SK-N-SH (cell line): Measurements from ENCODE around the gene SND1. TPM values are rescaled to one million over a fixed set of nuclear protein-coding genes. Genes with fewer than 3 reads are reported as not detected.

ENCODE experiments used
- CTCF ChIA-PET: fragments of 300-600, 350-600 bp; formaldehyde crosslinking; extraction: SDS; loops from one replicate; lab custom pipeline; 2021; lab: Yijun Ruan, JAX
- POLR2A ChIA-PET: fragments of 350-600 bp; sonication (Branson Sonifier 250); formaldehyde crosslinking; extraction: SDS; loops from one replicate; lab custom pipeline; 2020; ENCODE audit warnings: antibody characterized with exemption, inconsistent platforms; lab: Yijun Ruan, JAX
- DNase-seq: peaks from one replicate; pipeline ENCODE4 v3.0.0; 2012
- H2AFZ ChIP-seq: fragments of 200-600 bp; sonication (generic); 2 replicates; pipeline ENCODE4 v1.8.1; 2016; ENCODE audit warnings: antibody characterized with exemption, mild to moderate bottlenecking, low read depth
- H3F3A ChIP-seq: fragments of 200-600 bp; sonication (generic); replicated peaks from 2 replicates; pipeline ENCODE3; 2016; ENCODE audit warnings: antibody characterized with exemption, mild to moderate bottlenecking; ENCODE audit not compliant: insufficient read depth
- H3K27ac ChIP-seq, 2 experiments: fragments of 200-500 bp in 1 of 2; fragments of 200-600 bp in 1 of 2; sonication (Bioruptor generic) in 1 of 2; sonication (generic), shearing (Covaris generic) in 1 of 2; 2 replicates each; pipeline versions ENCODE4 v1.5.1 to v1.6.1; 2014 to 2016; ENCODE audit warnings: low read depth in 2 of 2, inconsistent platforms in 1 of 2, low read length in 1 of 2, mild to moderate bottlenecking in 1 of 2, mixed read lengths in 1 of 2
- H3K27me3 ChIP-seq: fragments of 200-600 bp; sonication (generic), shearing (Covaris generic); 2 replicates; pipeline ENCODE4 v1.6.1; 2016; ENCODE audit warnings: mixed run types; ENCODE audit not compliant: insufficient read depth
- H3K36me3 ChIP-seq, 2 experiments: fragments of 200-500 bp in 1 of 2; fragments of 200-600 bp in 1 of 2; sonication (Bioruptor generic) in 1 of 2; sonication (generic) in 1 of 2; replicated peaks in 1 of 2; 2 replicates each; pipeline versions ENCODE3 to v1.5.1; 2014 to 2016; ENCODE audit warnings: low read length in 1 of 2, mild to moderate bottlenecking in 1 of 2; ENCODE audit not compliant: insufficient read depth in 2 of 2, control insufficient read depth in 1 of 2
- H3K4me1 ChIP-seq, 2 experiments: fragments of 200-500 bp in 1 of 2; fragments of 200-600 bp in 1 of 2; sonication (Bioruptor generic) in 1 of 2; sonication (generic), shearing (Covaris generic) in 1 of 2; 2 replicates each; pipeline versions ENCODE4 v1.5.1 to v1.6.1; 2014 to 2016; ENCODE audit warnings: low read depth in 1 of 2, low read length in 1 of 2, mixed run types in 1 of 2; ENCODE audit not compliant: insufficient read depth in 2 of 2, control insufficient read depth in 1 of 2
- H3K4me2 ChIP-seq: fragments of 200-600 bp; sonication (generic), shearing (Covaris generic); 2 replicates; pipeline ENCODE4 v1.6.1; 2017; ENCODE audit warnings: mixed run types
- H3K4me3 ChIP-seq, 2 experiments: fragments of 200-500 bp in 1 of 2; fragments of 200-600 bp in 1 of 2; sonication (Bioruptor generic) in 1 of 2; sonication (generic), shearing (Covaris generic) in 1 of 2; 2 replicates each; pipeline versions ENCODE4 v1.5.1 to v1.8.1; 2014 to 2016; ENCODE audit warnings: low read depth in 2 of 2, inconsistent platforms in 1 of 2, low read length in 1 of 2, mild to moderate bottlenecking in 1 of 2, mixed read lengths in 1 of 2, moderate library complexity in 1 of 2
- H3K79me2 ChIP-seq: fragments of 200-600 bp; sonication (generic); 2 replicates; pipeline ENCODE4 v1.8.1; 2017; ENCODE audit warnings: mild to moderate bottlenecking; ENCODE audit not compliant: insufficient read depth
- H3K9ac ChIP-seq: fragments of 200-600 bp; sonication (generic); 2 replicates; pipeline ENCODE4 v1.6.1; 2017; ENCODE audit warnings: mixed run types
- H3K9me2 ChIP-seq: fragments of 200-600 bp; sonication (generic); 2 replicates; pipeline ENCODE4 v1.6.1; 2017; ENCODE audit warnings: mixed run types
- H3K9me3 ChIP-seq: fragments of 200-600 bp; sonication (generic); 2 replicates; pipeline ENCODE4 v1.6.1; 2017; ENCODE audit warnings: mixed run types, mild to moderate bottlenecking, moderate library complexity
- H4K20me1 ChIP-seq: fragments of 200-600 bp; sonication (generic); 2 replicates; pipeline ENCODE4 v1.6.1; 2017; ENCODE audit warnings: mild to moderate bottlenecking, mixed run types; ENCODE audit not compliant: insufficient read depth
- CHD2 ChIP-seq: fragments of 150-350 bp; IDR thresholded peaks from 2 replicates; pipeline ENCODE4 v1.6.1; 2018; ENCODE audit warnings: low read length; ENCODE audit not compliant: partially characterized antibody
- EP300 ChIP-seq, 2 experiments: IDR thresholded peaks; 2 replicates each; pipeline versions ENCODE4 v1.4.0 to v1.6.1; 2012; ENCODE audit warnings: borderline replicate concordance in 1 of 2, low read depth in 1 of 2, low read length in 1 of 2
- EZH2phosphoT487 ChIP-seq: fragments of 200-600 bp; sonication (generic); IDR thresholded peaks from 2 replicates; pipeline ENCODE4 v1.6.1; 2017; ENCODE audit warnings: low read depth, mixed run types, mild to moderate bottlenecking, antibody characterized with exemption, moderate library complexity, borderline replicate concordance
- FOSL2 ChIP-seq: IDR thresholded peaks from 2 replicates; pipeline ENCODE4 v1.4.0; 2012; ENCODE audit warnings: low read depth, mild to moderate bottlenecking, moderate library complexity, borderline replicate concordance
- FOXM1 ChIP-seq: IDR thresholded peaks from 2 replicates; pipeline ENCODE4 v1.4.0; 2012; ENCODE audit warnings: low read depth, mild to moderate bottlenecking
- GABPA ChIP-seq: IDR thresholded peaks from 2 replicates; pipeline ENCODE4 v1.4.0; 2012; ENCODE audit warnings: low read depth, mild to moderate bottlenecking
- GATA2 ChIP-seq: sonication (generic); formaldehyde crosslinking; IDR thresholded peaks from 2 replicates; pipeline ENCODE4 v1.5.0; 2020; ENCODE audit warnings: mild to moderate bottlenecking, missing genetic modification reagents
- JUND ChIP-seq: IDR thresholded peaks from 2 replicates; pipeline ENCODE4 v1.4.0; 2012
- MXI1 ChIP-seq: IDR thresholded peaks from 2 replicates; pipeline ENCODE4 v1.6.1; 2012; ENCODE audit warnings: mild to moderate bottlenecking, low read depth, low read length, improper control_type of control experiment
- NFIC ChIP-seq: IDR thresholded peaks from 2 replicates; pipeline ENCODE4 v1.4.0; 2012; ENCODE audit warnings: borderline replicate concordance
- NRF1 ChIP-seq: IDR thresholded peaks from 2 replicates; pipeline ENCODE4 v1.6.1; 2012; ENCODE audit warnings: low read depth, mild to moderate bottlenecking, low read length
- POLR2AphosphoS5 ChIP-seq: IDR thresholded peaks from 2 replicates; pipeline ENCODE4 v1.6.1; 2012; ENCODE audit warnings: low read depth, low read length
- RFX5 ChIP-seq: IDR thresholded peaks from 2 replicates; pipeline ENCODE4 v1.6.1; 2012; ENCODE audit warnings: mild to moderate bottlenecking, improper control_type of control experiment, low read length
- RXRA ChIP-seq: IDR thresholded peaks from 2 replicates; pipeline ENCODE4 v1.4.0; 2012; ENCODE audit warnings: low read depth, mild to moderate bottlenecking, borderline replicate concordance
- SIN3A ChIP-seq: IDR thresholded peaks from 2 replicates; pipeline ENCODE4 v1.6.1; 2012; ENCODE audit warnings: low read depth, mild to moderate bottlenecking, low read length, moderate library complexity, borderline replicate concordance
- SMC3 ChIP-seq: IDR thresholded peaks from 2 replicates; pipeline ENCODE4 v1.6.1; 2012; ENCODE audit warnings: low read depth, low read length, improper control_type of control experiment
- TAF1 ChIP-seq: IDR thresholded peaks from 2 replicates; pipeline ENCODE4 v1.6.1; 2012; ENCODE audit warnings: low read depth, mild to moderate bottlenecking, low read length, moderate library complexity, borderline replicate concordance
- TCF12 ChIP-seq: IDR thresholded peaks from 2 replicates; pipeline ENCODE4 v1.4.0; 2012
- YY1 ChIP-seq: IDR thresholded peaks from 2 replicates; pipeline ENCODE4 v1.4.0; 2012; ENCODE audit warnings: low read depth, mild to moderate bottlenecking
- WGBS: methylation state at CpG from one replicate; pipeline ENCODE4 v1.1.6; 2017; ENCODE audit warnings: low lambda C conversion rate; 5-methylcytosine and 5-hydroxymethylcytosine counted together
- polyA plus RNA-seq, 3 experiments: library from polyadenylated mRNA; depleted of rRNA; stranded (reverse); fragments of >200 nt; gene quantifications; 2 replicates each; pipeline ENCODE4 v1.2.3, GENCODE V29; 2012
- TF ChIP-seq, protein P1 (sequence below): IDR thresholded peaks from 2 replicates; pipeline ENCODE4 v1.6.1; 2012; ENCODE audit warnings: mild to moderate bottlenecking, low read depth, low read length, moderate library complexity
- TF ChIP-seq, protein P2 (sequence below): fragments of 150-350 bp; IDR thresholded peaks from 2 replicates; pipeline ENCODE4 v1.6.1; 2016; ENCODE audit warnings: mild to moderate bottlenecking, low read depth, low read length
- TF ChIP-seq, protein P3 (sequence below): fragments of 200-600 bp; sonication (generic); IDR thresholded peaks from 2 replicates; pipeline ENCODE4 v1.6.1; 2017; ENCODE audit warnings: antibody characterized with exemption, mild to moderate bottlenecking, moderate library complexity

SND1 gene
- polyA plus RNA-seq, 1 of the 3 experiments (the other 2 are of a cell fraction): 165 TPM

DNA sequence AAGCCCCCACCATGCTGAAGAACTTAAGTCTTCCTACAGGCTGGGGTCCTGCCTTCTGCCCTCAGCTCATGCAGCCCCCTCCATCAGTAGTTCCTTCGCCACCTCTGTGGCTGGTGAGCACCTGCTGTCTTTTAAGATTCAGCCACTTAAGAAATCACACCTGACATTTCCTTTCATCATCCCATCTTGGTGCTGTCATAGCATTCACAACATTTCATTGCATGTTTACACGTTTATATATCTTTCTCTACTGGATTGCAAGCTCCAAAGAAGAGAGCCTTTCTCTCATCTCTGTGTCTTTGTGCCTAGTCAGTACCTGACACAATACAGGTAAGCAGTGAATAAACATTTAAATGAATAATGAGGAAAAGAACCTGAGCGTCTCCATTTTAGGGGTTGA is 38.3 kb downstream of the SND1 start:
- ChIA-PET POLR2A (no interaction called here), CTCF (interaction anchor here (0.7 to 2.4 kb wide), 4 partner anchors 18 to 519 kb away, joined by 3 to 22 read pairs (median 4); no protein-coding TSS in a partner anchor)
- Histone ChIP-seq H3K27me3 (no peaks in the 10 kb centered on the region), H2AFZ (no peak overlapping the region), H3K4me3 (no peak overlapping the region), H3K36me3 (peaks cover 70 to 73% of the 10 kb centered on the region in 2 experiments), H3K4me2 (no peak overlapping the region), H3K27ac (no peak overlapping the region), H3K79me2 (peaks cover 97% of the 10 kb centered on the region), H3K9ac (no peak overlapping the region), H3K9me2 (no peaks in the 10 kb centered on the region), H3K4me1 (peaks cover 0 to 3% of the 10 kb centered on the region in 2 experiments; a peak in 1 of 4 replicates), H4K20me1 (peaks cover 47% of the 10 kb centered on the region), H3F3A (no peaks in the 10 kb centered on the region), H3K9me3 (no peaks in the 10 kb centered on the region)
- DNase-seq: no peak
- 96% methylated on average over 3 of the region's 3 CpGs for WGBS
- no peak for TF ChIP-seq SMC3
- TF ChIP-seq RFX5: no peak
- no peak for TF ChIP-seq GATA2 (CRISPR knock-in tag)
- no peak for TF ChIP-seq JUND

DNA sequence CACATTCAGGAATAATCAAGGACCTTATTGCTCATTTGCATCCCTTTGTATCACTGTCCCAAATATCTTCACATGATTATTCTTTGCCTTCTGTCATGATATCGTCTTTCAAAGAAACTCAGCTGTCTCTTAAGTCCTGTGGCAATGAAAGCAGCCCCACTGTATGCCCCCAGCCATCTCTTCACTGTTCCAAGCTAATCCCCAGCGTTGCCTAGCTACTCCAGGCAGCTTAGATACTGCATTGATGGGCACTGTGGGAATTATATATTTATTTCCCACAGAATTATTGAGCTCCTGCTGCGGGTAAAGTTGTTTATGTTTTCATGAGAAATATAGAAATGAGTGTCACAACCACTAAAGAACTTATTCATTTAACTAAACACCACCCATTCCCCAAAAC is 38.8 kb downstream of the SND1 start:
- H3K36me3 ChIP-seq: peaks cover 75 to 76% of the 10 kb centered on the region in 2 experiments
- POLR2A ChIA-PET: no interaction called here

More for the DNA sequence above, 38.8 kb downstream of the SND1 start:
- no peak overlapping the region for H3K9ac ChIP-seq
- H3K27me3 ChIP-seq: no peaks in the 10 kb centered on the region
- TF ChIP-seq NFIC: no peak
- no peak for TF ChIP-seq EP300 (IDR thresholded peaks at IDR 0.05; ENCODE audit: borderline replicate concordance in 1 of 2, low read depth in 1 of 2, low read length in 1 of 2)
- TF ChIP-seq TCF12: no peak
- TF ChIP-seq, protein P1, sequence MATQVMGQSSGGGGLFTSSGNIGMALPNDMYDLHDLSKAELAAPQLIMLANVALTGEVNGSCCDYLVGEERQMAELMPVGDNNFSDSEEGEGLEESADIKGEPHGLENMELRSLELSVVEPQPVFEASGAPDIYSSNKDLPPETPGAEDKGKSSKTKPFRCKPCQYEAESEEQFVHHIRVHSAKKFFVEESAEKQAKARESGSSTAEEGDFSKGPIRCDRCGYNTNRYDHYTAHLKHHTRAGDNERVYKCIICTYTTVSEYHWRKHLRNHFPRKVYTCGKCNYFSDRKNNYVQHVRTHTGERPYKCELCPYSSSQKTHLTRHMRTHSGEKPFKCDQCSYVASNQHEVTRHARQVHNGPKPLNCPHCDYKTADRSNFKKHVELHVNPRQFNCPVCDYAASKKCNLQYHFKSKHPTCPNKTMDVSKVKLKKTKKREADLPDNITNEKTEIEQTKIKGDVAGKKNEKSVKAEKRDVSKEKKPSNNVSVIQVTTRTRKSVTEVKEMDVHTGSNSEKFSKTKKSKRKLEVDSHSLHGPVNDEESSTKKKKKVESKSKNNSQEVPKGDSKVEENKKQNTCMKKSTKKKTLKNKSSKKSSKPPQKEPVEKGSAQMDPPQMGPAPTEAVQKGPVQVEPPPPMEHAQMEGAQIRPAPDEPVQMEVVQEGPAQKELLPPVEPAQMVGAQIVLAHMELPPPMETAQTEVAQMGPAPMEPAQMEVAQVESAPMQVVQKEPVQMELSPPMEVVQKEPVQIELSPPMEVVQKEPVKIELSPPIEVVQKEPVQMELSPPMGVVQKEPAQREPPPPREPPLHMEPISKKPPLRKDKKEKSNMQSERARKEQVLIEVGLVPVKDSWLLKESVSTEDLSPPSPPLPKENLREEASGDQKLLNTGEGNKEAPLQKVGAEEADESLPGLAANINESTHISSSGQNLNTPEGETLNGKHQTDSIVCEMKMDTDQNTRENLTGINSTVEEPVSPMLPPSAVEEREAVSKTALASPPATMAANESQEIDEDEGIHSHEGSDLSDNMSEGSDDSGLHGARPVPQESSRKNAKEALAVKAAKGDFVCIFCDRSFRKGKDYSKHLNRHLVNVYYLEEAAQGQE: no peak
- no peak for TF ChIP-seq POLR2AphosphoS5
- no peak for TF ChIP-seq MXI1
- TF ChIP-seq FOSL2: no peak
- no peak for TF ChIP-seq SIN3A
- TF ChIP-seq, protein P2, sequence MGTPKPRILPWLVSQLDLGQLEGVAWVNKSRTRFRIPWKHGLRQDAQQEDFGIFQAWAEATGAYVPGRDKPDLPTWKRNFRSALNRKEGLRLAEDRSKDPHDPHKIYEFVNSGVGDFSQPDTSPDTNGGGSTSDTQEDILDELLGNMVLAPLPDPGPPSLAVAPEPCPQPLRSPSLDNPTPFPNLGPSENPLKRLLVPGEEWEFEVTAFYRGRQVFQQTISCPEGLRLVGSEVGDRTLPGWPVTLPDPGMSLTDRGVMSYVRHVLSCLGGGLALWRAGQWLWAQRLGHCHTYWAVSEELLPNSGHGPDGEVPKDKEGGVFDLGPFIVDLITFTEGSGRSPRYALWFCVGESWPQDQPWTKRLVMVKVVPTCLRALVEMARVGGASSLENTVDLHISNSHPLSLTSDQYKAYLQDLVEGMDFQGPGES: no peak
- no peak for TF ChIP-seq YY1
- TF ChIP-seq GABPA: no peak
- no peak for TF ChIP-seq RXRA
- TF ChIP-seq EZH2phosphoT487: no peak
- no peak for TF ChIP-seq SMC3
- no peak for TF ChIP-seq CHD2
- TF ChIP-seq, protein P3, sequence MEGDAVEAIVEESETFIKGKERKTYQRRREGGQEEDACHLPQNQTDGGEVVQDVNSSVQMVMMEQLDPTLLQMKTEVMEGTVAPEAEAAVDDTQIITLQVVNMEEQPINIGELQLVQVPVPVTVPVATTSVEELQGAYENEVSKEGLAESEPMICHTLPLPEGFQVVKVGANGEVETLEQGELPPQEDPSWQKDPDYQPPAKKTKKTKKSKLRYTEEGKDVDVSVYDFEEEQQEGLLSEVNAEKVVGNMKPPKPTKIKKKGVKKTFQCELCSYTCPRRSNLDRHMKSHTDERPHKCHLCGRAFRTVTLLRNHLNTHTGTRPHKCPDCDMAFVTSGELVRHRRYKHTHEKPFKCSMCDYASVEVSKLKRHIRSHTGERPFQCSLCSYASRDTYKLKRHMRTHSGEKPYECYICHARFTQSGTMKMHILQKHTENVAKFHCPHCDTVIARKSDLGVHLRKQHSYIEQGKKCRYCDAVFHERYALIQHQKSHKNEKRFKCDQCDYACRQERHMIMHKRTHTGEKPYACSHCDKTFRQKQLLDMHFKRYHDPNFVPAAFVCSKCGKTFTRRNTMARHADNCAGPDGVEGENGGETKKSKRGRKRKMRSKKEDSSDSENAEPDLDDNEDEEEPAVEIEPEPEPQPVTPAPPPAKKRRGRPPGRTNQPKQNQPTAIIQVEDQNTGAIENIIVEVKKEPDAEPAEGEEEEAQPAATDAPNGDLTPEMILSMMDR: no peak
- no peak for TF ChIP-seq TAF1
- no peak for TF ChIP-seq GATA2 (CRISPR knock-in tag)
- no peak for TF ChIP-seq NRF1
- TF ChIP-seq FOXM1: no peak
- no peaks in the 10 kb centered on the region for H3K9me3 ChIP-seq
- H3K4me3 ChIP-seq: no peak overlapping the region
- H3K9me2 ChIP-seq: no peaks in the 10 kb centered on the region
- no peak overlapping the region for H2AFZ ChIP-seq
- peaks cover 97% of the 10 kb centered on the region for H3K79me2 ChIP-seq
- H3K27ac ChIP-seq: no peak overlapping the region
- CTCF ChIA-PET: interaction anchor here (0.7 to 2.4 kb wide), 3 partner anchors 18 to 518 kb away, joined by 3 to 22 read pairs (median 4); no protein-coding TSS in a partner anchor
- H3K4me1 ChIP-seq: peaks cover 0 to 3% of the 10 kb centered on the region in 2 experiments; a peak in 1 of 4 replicates
- no peaks in the 10 kb centered on the region for H3F3A ChIP-seq
- DNase-seq: no peak
- peaks cover 45% of the 10 kb centered on the region; the same call in 1 of the 2 replicates for H4K20me1 ChIP-seq
- no peak overlapping the region for H3K4me2 ChIP-seq
- WGBS: 98% methylated on average over 3 of the region's 3 CpGs
